ENCODE data around the gene STARD3. TPM values are rescaled to one million over a fixed set of nuclear protein-coding genes. Genes with fewer than 3 reads are reported as not detected.
A peak's percentile ranks its signal among the peaks of the same experiment; 100 is the strongest.

Gene STARD3
- total and polyA plus RNA-seq, 2 of the 13 experiments (the other 11 are each of a cell fraction or from before 2014, with no cell fraction given) = 34.6 to 100 TPM

DNA sequence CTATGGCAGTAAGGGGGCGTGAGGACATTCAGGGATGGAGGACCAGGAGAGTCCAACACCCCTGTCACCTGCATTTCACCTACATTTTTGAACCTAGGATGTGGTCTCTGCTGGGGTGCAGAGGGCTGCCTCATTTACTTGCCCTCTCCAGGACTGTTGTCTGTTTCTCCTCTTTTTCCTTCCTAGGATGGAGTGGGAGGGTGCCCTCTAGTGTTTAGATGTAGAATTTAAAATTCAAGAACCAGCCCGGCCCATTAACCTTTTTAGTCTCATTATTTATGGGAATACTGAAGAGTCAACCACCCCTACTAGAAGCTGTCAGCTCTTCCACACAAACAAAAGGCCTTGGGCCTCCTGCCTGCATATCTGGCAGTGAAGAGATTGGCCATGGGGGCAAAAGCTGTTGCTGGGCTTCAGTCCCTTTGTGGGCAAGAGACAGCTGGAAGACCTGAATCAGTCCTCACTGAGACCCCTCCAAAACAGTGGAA is 2.5 kb upstream of the STARD3 start (continued):
- TF ChIP-seq GTF3A (CRISPR knock-in tag; conservative IDR thresholded peaks at IDR 0.05) = no peak
- TF ChIP-seq ZNF558 (CRISPR knock-in tag; IDR thresholded peaks at IDR 0.05; ENCODE audit: borderline replicate concordance) = no peak
- TF ChIP-seq, protein P1, sequence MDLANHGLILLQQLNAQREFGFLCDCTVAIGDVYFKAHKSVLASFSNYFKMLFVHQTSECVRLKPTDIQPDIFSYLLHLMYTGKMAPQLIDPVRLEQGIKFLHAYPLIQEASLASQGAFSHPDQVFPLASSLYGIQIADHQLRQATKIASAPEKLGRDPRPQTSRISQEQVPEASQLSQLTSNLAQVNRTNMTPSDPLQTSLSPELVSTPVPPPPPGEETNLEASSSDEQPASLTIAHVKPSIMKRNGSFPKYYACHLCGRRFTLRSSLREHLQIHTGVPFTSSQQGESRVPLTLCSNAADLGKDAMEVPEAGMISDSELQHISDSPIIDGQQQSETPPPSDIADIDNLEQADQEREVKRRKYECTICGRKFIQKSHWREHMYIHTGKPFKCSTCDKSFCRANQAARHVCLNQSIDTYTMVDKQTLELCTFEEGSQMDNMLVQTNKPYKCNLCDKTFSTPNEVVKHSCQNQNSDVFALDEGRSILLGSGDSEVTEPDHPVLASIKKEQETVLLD (CRISPR knock-in tag; IDR thresholded peaks at IDR 0.05; ENCODE audit: low read depth) = no peak
- TF ChIP-seq SRSF4 (IDR thresholded peaks at IDR 0.05; ENCODE audit: low read depth, low read length, poor library complexity, severe bottlenecking) = no peak
- TF ChIP-seq ZSCAN25 (CRISPR knock-in tag; IDR thresholded peaks at IDR 0.05) = no peak
- TF ChIP-seq STAG1 (CRISPR knock-in tag; IDR thresholded peaks at IDR 0.05) = peak; percentile 33
- TF ChIP-seq ZNF670 (CRISPR knock-in tag; IDR thresholded peaks at IDR 0.05; ENCODE audit: borderline replicate concordance) = no peak
- TF ChIP-seq, protein P2, sequence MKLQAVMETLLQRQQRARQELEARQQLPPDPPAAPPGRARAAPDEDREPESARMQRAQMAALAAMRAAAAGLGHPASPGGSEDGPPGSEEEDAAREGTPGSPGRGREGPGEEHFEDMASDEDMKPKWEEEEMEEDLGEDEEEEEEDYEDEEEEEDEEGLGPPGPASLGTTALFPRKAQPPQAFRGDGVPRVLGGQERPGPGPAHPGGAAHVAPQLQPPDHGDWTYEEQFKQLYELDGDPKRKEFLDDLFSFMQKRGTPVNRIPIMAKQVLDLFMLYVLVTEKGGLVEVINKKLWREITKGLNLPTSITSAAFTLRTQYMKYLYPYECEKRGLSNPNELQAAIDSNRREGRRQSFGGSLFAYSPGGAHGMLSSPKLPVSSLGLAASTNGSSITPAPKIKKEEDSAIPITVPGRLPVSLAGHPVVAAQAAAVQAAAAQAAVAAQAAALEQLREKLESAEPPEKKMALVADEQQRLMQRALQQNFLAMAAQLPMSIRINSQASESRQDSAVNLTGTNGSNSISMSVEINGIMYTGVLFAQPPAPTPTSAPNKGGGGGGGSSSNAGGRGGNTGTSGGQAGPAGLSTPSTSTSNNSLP (IDR thresholded peaks at IDR 0.05; ENCODE audit: low read depth, low read length) = peak; percentile 69; the same call in 1 of the 2 replicates
- no peak for TF ChIP-seq AHR (CRISPR knock-in tag; IDR thresholded peaks at IDR 0.05)
- TF ChIP-seq, protein P3, sequence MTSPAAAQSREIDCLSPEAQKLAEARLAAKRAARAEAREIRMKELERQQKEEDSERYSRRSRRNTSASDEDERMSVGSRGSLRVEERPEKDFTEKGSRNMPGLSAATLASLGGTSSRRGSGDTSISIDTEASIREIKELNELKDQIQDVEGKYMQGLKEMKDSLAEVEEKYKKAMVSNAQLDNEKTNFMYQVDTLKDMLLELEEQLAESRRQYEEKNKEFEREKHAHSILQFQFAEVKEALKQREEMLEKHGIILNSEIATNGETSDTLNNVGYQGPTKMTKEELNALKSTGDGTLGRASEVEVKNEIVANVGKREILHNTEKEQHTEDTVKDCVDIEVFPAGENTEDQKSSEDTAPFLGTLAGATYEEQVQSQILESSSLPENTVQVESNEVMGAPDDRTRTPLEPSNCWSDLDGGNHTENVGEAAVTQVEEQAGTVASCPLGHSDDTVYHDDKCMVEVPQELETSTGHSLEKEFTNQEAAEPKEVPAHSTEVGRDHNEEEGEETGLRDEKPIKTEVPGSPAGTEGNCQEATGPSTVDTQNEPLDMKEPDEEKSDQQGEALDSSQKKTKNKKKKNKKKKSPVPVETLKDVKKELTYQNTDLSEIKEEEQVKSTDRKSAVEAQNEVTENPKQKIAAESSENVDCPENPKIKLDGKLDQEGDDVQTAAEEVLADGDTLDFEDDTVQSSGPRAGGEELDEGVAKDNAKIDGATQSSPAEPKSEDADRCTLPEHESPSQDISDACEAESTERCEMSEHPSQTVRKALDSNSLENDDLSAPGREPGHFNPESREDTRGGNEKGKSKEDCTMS (CRISPR knock-in tag; conservative IDR thresholded peaks at IDR 0.05) = no peak
- 0 out of 2 replicates have a peak, but pooled peaks have one; percentile 44 for TF ChIP-seq ZNF772 (CRISPR knock-in tag; IDR thresholded peaks at IDR 0.05)
- TF ChIP-seq, protein P4, sequence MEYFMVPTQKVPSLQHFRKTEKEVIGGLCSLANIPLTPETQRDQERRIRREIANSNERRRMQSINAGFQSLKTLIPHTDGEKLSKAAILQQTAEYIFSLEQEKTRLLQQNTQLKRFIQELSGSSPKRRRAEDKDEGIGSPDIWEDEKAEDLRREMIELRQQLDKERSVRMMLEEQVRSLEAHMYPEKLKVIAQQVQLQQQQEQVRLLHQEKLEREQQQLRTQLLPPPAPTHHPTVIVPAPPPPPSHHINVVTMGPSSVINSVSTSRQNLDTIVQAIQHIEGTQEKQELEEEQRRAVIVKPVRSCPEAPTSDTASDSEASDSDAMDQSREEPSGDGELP (IDR thresholded peaks at IDR 0.05; ENCODE audit: borderline replicate concordance, low read depth) = no peak
- TF ChIP-seq ZNF615 (CRISPR knock-in tag; IDR thresholded peaks at IDR 0.05; ENCODE audit: borderline replicate concordance) = no peak
- TF ChIP-seq CHD2 (IDR thresholded peaks at IDR 0.05; ENCODE audit: low read depth, low read length) = no peak
- TF ChIP-seq MXD4 (CRISPR knock-in tag; IDR thresholded peaks at IDR 0.05) = no peak
- TF ChIP-seq, protein P5, sequence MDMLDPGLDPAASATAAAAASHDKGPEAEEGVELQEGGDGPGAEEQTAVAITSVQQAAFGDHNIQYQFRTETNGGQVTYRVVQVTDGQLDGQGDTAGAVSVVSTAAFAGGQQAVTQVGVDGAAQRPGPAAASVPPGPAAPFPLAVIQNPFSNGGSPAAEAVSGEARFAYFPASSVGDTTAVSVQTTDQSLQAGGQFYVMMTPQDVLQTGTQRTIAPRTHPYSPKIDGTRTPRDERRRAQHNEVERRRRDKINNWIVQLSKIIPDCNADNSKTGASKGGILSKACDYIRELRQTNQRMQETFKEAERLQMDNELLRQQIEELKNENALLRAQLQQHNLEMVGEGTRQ (IDR thresholded peaks at IDR 0.05; ENCODE audit: low read depth, low read length) = no peak
- TF ChIP-seq, protein P5 (CRISPR knock-in tag; IDR thresholded peaks at IDR 0.05; ENCODE audit: borderline replicate concordance) = no peak
- TF ChIP-seq, protein P6, sequence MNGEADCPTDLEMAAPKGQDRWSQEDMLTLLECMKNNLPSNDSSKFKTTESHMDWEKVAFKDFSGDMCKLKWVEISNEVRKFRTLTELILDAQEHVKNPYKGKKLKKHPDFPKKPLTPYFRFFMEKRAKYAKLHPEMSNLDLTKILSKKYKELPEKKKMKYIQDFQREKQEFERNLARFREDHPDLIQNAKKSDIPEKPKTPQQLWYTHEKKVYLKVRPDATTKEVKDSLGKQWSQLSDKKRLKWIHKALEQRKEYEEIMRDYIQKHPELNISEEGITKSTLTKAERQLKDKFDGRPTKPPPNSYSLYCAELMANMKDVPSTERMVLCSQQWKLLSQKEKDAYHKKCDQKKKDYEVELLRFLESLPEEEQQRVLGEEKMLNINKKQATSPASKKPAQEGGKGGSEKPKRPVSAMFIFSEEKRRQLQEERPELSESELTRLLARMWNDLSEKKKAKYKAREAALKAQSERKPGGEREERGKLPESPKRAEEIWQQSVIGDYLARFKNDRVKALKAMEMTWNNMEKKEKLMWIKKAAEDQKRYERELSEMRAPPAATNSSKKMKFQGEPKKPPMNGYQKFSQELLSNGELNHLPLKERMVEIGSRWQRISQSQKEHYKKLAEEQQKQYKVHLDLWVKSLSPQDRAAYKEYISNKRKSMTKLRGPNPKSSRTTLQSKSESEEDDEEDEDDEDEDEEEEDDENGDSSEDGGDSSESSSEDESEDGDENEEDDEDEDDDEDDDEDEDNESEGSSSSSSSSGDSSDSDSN (CRISPR knock-in tag; IDR thresholded peaks at IDR 0.05) = no peak
- no peak for TF ChIP-seq FOXJ3 (CRISPR knock-in tag; IDR thresholded peaks at IDR 0.05; ENCODE audit: borderline replicate concordance)

Measured in HepG2 (cell line).